ENCODE data around the gene AUH.
A peak's percentile ranks its signal among the peaks of the same experiment; 100 is the strongest.

Gene AUH

DNA sequence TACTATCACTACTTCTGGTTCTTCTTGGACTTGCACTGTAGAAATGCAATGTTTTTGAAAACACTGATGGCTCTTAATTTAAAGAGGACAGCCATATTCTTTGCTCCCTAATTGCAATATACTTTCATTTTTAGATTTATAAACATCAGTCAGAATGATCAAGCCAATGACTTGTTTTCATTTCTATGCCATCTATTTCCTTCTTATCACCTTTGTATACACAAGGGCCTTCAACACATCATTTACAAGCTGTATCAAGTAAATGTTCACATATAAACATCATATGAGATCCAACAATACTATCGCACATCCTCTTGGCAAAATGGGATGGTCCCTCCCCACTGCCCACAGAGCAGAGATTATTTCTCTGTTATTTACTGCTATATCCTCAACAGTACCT lies 24.9 kb downstream of the AUH start:
- no peak for DNase-seq

DNA sequence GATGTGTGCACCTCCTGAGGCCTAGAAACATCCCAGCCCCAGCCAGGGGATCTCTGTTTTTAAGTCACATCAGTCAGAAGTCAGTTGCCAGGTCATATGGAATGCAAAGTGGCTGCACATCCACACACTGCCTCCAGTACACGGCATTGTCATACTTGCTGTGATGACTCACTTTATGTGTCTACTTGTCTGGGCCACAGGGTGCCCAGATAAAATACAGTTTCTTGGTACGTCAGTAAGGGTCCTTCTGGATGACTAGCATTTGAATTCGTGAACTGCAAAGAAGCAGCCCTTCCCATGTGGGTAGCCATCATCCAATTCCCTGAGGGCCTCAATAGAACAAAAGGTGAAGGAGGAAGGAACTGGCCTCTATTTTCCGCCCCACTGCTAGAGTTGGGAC lies 27.7 kb downstream of the AUH start:
- DNase-seq = peak; percentile 8

DNA sequence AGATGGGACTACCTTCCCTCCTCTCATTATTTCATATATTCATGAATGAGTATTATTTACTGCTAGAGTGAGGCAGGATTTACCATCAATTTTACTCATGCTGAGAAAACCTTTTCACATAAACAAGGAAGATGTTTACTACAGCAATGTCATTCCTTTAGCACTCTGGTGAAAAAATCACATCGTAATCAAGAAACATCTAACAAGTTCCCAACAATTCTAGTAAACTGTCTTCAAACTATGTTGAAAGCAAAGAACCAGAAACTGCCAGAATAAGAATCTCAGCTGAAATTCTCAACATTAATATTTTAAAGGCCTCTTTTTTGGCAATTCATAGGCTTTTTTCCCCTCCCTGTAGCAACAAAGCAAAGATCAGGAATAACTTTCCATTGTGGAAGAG lies 28.2 kb downstream of the AUH start:
- DNase-seq = no peak

DNA sequence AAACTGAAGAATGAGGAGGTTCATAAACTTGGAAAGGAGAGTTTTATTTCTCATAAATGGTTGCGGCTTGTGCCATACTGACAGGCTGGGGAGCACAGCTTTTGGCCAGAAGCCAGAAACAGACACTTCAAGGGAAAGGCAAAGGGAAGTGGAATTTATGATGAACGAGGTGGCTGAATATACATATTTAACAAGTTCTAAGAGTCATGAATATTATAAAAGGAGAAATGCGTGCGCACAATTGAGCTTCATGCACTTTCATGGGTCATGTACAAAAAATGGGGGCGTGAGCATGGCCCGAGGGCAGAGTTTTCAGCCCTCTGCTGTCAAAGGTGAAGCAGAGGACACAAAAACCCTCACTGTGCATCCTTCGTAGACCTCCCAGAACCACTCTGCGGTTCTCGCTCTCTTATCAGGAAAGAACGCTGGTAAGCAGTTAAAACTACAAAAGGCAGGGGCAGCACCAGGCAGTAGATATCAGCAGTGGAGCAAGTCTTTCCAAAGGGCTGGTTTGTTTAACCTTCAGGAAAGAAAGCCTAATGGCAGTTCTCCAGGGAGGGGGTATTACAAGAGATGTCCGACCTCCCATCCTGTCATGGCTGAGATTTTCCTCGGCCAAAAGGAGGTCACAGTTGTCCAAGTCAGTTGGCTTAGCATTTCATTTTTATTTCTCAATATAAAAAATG lies 29.0 kb downstream of the AUH start:
- no peak for DNase-seq

DNA sequence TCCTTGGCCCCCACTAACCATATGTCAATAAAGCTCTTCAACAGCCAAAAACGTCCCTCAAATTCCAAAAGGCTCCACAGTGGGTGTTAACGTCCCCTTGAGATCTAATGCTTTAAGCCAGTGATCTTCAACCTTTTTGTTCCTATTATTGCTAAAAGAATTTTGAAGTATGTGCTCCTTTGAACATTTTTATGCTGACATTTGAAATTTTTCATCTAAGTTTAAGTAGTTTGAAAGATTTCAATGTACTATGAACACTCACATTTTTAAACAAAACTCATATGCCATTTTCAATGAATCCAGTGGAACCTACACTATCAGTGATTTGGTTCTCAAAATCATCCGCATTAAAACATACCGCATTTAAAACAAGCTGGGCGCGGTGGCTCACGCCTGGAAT lies 29.9 kb downstream of the AUH start:
- no peak for DNase-seq

DNA sequence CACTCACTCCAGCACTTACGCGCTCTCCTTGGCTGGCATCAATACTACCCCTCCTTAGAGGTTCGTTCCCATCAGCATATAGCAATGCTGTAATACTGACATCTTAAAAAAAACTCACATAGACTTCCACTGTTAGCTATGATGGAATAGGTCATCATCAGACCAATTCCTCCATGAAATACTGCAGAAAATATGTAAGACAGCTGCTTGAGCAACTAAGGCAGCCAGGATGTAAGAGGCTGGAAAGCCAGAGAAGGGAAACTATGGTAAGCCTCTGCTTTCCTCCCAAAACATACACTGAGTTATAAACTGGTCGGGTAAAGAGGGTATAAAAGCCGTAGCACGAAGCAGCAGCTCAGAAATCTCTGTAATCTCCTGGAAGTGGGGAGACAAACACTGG lies 33.5 kb downstream of the AUH start:
- no peak for DNase-seq

DNA sequence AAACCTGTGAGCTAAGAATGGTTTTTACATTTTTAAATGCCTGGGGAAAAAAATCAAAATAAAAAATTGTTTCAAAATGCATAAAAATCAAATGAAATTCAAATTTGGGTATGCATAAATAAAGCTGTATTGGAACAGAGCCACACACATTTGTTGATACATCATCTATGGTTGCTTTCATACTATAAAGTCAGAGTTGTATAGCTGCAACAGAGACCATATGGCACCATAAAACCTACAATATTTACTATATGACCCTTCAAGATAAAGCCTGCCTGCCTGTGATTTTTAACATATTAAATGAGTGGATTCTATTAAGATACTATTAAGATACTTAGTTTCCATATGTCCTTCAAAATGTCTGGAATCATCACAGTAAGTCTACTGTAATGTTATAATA lies 40.0 kb downstream of the AUH start:
- no peak for DNase-seq

DNA sequence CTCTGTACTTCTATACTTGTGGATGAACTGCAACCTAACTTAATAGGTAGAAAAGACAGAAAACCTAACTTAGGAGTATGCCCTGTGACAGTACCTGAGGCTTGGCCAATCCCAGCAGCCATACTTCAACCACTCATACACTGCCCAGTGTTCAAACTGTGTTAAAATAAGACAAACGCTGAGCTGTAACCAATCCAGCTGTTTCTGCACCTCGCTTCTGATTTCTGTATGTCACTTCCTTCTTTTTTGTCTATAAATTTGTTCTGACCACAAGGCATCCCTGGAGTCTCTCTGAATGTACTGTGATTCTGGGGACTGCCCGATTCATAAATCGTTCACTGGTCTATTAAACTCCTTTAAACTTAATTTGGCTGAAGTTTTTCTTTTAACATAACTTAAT lies 41.4 kb downstream of the AUH start:
- no peak for DNase-seq

DNA sequence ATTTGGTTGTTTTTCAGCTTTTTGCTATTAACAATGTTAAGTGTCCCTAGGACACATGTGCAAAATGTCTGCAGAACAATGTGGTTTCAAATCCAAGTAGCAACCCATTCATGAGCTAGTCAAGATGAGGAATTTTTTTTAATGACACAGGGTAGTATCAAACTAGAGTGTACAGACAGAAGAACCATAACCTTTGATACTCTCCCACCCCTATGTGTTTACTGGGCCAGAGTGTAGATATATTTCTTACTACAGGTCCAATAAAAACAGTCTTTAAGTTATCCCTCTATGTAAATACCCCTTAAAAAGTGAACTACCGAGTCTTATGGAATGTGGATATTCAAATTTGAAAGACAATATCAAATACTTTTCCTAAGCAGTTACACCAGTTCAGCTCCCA lies 45.6 kb downstream of the AUH start:
- DNase-seq = no peak

DNA sequence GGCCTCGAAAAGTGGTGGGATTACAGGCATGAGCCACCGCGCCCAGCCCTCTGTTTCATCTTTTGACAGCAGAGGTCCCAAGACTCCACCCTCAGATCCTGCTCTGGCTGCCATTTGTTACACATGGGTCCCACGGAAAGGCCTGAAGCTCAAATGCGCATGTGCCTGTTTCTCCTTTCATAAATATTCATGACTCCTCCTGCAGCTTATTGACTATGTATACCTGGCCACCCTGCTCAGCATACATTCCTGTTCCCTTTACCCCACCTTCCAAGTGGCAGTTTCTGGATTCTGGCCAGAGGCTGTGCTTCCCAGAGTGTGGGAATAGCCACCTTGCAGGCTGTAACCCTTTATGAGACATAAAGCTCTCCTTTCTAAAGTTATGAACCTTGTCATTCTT lies 46.5 kb downstream of the AUH start:
- DNase-seq = no peak

DNA sequence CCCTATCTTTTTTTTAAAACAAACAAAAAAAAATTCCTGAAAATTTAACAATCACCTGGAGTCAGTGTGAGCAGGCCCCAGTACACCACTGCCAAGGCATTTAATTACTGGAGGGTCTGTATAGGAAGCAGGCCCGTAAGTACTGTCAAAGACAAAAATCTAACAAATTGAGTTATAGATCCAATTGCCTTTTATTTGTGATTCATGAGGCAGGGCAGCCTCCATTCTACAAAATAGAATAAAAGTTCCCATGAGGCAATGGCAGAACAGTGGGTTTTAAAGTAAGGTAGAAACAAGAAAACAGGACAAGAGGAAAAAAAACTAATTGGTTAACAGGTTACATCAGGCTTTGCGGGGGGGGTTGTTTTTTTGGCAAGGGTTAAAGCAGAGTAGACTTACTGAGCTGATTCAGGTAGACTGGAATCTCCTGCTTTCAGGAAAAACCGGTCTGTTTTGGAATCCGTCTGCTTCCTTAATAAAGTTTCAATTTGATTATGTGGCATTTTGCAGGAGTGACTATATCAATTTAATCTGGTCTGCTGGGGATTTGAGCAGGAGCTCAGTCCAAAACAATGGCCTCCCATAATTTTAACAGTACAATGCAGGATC lies 48.9 kb downstream of the AUH start:
- peak; percentile 56 for DNase-seq

DNA sequence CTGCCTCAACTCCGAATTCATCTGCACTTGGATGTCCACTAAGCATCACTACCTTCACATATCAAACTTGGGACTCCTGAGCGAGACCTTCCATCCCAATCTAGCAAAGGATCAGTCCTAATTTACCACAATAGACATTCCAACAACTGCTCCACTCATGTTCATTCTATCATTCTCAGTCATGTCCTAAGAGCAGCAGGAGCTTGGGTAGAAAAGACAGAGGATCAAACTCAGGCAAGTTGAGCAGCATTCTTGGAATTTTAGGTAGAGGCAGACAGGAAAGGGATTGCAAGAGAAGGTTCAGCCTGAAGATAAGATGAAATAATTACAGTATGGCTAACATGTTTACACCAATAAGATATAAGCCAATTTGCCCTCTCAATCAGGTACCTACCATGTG lies 51.7 kb downstream of the AUH start:
- DNase-seq = no peak

DNA sequence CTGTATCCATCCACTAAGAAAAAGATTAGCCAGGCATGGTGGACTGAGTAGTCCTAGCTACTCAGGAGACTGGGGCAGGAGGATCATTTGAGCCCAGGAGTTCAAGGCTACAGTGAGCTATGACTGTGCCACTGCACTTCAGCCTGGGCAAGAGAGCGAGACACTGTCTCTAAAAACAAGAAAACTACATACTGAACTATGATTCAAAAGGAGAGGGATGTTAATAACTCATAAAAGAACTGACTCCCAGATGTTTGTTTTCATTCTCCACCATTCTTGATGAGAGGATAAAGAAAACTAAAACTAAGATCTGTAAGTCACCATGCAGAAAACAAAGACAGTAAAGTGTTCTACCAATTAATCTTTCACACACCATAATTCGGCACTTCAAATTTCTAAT lies 53.5 kb downstream of the AUH start:
- no peak for DNase-seq

DNA sequence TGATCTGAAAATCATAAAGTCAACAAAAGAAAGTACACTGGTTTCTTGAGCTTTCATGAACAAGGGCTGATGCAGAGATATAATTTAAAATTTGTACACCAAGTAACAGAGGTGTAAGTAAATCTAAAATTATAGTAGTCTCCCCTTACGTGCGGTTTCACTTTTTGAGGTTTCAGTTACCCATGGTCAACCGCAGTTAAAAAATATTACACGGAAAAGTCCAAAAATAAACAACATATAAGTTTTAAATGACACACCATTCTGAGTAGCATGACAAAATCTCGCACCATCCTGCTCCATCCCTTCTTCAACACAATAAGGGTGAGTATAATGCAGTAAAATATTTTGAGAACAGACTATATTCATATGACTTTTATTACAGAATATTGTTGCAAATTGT lies 54.4 kb downstream of the AUH start:
- DNase-seq = no peak

DNA sequence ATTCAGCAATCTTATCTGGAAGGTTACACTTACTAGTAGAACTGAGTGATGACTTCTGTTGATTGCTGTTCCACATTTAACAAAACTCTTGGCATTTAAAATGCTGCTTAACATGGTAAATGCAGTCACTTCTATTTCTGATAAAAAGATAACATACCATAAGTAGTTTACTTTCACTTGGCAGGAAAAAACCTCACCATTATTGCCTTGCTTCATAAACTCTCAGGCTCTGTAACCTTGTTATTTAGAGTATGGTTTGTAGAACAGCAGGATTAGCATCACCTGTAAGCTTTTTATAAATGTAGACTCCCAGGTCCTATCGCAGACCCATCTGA lies 55.5 kb downstream of the AUH start:
- no peak for DNase-seq

DNA sequence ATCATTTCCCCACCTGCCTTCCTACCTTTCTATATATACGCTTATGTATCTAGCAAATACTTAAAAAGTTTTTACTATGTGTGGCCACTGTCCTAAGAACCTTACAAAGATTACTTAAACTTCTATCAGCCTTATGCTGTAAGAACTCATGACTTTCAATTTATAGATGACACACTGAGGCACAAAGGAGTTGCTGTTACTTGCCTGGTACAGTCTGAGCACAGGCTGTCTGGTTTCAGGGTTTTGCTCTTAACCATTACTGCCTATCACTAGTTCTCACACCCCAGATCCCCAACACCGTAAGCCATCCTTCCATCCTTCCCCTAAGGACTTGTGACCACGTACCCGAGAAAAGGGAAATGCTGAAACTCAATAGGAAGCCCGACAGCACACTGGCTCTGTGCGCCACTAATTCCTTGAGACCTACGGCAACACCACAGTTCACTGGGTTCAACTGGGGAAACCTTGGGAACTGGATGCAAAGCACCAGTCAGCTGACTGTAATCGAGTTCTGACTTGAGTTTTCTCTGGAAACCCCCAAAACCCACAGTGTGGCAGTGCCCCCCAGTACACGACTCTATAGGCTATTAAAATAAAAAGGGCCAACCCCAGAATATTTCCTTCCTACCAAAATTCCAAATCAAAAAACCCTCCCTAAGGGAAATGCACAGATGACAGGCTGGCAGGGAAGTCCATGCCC lies 56.0 kb downstream of the AUH start:
- no peak for DNase-seq

DNA sequence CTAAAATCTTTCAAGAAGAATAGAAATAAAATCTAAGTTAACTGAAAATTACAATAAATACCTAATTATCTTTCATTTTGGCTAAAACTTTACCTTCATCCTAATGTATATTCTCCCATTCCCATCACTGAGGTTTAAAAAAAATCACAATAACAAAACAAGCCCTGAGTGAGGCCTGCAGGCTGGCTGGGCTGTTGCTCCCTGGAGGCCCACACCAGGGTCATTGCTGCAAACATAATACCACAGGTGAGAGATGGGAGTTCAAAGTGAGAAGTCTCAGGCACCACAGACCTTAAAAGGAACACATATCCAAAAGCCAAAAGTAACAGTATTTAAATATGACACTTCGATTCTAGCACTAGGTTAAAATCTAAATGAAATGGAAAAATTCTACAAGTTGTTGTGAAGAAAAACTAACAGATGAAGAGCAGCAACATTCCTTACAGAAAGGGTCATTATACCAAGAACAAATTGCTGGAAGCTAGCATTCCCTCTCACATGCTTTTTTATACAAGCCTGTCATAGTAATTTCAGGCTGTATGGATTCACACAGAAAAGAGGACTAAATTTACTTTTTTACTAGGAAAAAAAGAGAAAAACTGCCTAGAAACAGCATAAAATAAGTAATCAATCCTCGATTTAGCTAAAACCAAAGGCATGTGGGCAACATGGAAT lies 57.8 kb downstream of the AUH start:
- no peak for DNase-seq

DNA sequence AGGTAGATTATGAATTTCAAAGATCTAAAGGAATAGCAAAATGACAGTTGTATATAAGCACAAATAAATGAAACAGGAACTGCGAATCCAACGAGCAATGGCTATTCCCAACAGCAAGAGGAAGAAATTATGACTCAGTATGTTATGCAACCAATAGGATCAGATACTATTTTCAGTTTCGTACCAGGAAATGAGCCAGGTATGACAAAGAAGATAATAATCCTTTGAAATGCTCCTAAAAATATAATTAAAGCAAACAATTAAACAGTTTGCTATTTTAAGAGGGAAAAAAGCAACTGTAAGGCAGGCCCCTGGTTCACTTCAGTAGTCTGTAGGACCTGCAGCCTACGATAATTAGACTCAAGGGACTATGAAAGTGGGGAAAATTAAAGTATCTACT lies 58.9 kb downstream of the AUH start:
- DNase-seq = peak; percentile 83

DNA sequence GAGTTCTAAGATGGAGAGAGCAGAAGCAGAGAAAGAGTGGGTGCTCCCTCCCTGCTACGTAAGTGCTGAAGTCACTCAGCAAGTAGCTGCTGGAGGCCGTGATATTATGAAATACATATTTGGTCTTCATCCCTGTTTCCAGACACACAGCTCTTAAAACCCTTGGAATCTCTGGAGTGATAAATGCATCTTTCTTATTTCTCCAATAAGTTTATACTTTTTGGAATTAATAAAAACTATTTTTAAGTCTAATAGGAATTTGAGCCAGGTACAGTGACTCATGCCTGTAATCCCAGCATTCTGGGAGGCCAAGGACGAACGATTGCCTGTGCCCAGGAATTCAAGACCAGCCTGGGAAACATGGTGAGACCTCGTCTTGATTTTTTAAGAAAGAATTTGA lies 60.6 kb downstream of the AUH start:
- DNase-seq = peak; percentile 61

DNA sequence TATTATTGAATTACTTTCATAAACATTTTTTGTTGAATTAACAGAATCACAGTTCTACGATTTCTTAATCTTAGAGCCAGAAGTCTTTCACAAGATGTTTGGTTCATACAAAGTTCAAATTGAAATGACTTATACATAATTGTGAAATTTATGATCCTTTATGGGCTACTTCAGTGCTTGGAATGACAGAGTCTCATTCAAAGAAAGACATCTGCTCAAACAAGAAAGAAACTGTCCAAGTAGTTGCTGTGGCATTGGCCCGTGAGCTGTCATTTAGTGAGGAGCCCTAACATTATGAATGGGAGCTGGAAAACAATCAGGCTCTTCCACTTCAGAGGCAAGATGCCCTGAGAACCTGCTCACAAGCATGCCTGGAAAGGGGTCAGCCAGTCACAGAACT lies 63.4 kb downstream of the AUH start:
- peak; percentile 37 for DNase-seq

DNA sequence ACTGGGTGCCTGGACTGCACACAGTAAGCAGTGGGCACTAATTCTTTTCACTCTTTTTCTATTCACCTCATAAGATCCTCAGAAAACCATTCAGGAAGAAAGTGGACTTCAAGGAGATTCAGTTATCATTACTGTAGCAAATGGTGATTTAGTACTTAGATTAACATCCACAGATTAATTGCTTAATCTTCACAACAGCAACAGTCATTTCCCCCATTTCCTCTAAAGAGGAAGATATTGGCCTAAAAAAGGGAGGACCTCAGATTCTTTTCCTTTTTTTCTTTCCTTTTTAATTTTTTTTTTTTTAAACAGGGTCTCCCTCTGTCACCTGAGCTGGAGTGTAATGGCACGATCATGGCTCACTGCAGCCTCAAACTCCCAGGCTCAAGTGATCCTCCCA lies 64.4 kb downstream of the AUH start:
- no peak for DNase-seq

DNA sequence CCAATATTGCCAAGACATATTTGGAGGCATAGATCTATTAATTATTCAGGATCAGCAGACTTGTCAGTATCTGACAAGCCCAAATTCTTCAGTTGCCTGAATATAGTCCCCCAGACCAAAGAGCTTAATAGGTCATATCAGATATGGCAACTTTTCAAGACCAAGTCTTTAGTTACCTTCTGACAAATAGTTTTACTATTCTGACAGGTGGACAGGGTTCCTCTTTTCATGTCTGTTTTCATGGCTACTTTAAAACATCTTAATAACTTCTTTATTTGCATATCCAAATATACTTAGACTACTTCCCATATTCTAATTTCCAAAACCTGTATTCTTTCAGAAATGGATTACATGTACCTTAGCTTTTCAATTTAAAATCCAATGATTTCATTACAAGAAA lies 65.4 kb downstream of the AUH start:
- DNase-seq = no peak

DNA sequence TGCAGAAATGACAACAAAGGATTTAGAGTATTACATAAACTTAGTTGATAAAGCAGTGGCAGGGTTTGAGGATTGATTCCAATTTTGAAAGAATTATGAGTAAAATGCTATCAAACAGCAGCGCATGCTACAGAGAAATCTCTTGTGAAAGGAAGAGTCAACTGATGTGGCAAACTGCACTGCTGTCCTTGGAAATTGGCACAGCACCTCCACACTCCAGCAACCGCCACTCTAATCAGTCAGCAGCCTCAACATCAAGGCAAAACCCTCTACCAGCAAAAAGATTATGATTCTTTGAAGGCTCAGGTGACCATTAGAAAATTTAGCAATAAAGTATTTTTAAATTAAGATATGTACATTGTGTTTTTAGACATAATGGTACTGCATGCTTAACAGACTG lies 66.4 kb downstream of the AUH start:
- DNase-seq = no peak

DNA sequence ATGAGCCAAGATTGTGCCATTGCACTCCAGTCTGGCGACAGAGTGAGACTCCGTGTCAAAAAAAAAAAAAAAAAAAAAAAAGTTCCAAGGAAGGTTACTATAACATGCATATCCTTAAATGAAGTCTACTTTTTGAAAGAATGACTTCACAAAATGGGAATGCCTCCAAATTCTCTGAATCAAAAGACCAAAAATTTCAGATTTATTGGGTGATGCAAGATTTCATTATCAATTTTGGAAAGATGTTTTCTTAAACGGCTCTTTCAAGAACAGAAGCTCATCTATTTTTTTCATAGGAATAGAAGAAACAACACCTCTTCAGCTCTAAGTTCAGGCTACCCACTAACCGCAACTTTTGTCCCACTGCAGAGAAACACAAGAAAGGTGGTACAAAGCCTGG lies 69.9 kb downstream of the AUH start:
- DNase-seq = peak; percentile 59

All from fibroblast of upper back skin (primary cell).